Measurements from ENCODE around the gene HOMER2. TPM values are rescaled to one million over a fixed set of nuclear protein-coding genes. Genes with fewer than 3 reads are reported as not detected.
A peak's percentile ranks its signal among the peaks of the same experiment; 100 is the strongest.

HOMER2 gene
- total and polyA plus RNA-seq, 8 donors: 2.9 to 144 (median 70.7) TPM

DNA sequence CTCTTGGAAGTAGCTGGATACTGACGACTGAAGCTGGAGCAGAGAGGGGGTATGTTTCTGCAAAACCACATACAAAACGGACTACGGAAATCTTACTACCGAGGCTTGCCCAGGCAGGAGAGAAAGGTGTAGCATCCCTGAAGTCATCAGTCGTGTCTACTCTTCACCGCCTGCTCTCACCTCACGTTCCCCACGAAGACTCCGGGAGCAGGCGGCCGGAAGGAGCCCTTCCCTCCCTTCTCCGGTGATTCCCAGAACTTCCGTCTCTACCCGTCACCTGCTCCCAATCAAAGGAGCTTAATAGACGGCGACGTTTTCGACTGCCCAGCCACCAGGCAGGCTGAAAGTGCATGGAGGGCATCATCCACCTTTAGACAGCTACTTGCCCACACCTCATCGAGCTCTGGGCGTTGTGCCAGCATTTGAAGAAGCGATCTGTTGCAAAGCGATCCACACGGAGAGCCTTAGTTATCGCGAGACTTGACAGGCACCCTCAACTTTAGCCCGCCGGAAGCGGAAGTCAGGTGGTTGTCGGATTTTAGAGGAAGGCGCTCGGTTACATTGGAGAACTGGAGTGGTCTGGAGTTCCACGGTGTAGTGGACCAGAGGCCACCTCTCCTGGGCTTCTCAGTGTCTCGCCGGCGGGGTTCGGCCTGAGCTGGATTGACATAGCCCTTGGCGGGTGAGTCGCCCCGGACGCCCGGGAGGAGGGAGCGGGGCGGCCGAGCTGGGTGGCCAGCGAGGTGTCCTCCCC is 33.3 kb upstream of the HOMER2 start, which contains the start of gene RAMAC:
TSS of gene RAMAC (plus strand) at position 523 of the 754 bp plus-strand sequence. CDS start 2,809 bp downstream, outside the sequence.
- Histone ChIP-seq H3K27ac (peak within 1 kb of the TSS; percentile 66 to 87 (median 84)), H3K9me3 (no peaks in the 10 kb centered on the region), H3K36me3 (peaks cover 8 to 27% (median 23%) of the 10 kb centered on the region in 4 donors), H3K4me1 (peaks cover 14 to 30% (median 24%) of the 10 kb centered on the region in 4 donors), H3K4me3 (peak within 1 kb of the TSS; percentile 75 to 92 (median 82)), H3K27me3 (no peaks in the 10 kb centered on the region)
- DNase-seq: peak; percentile 95 to 98
- TF ChIP-seq CTCF (IDR thresholded peaks at IDR 0.05) (peak in 1 of 7 experiments; percentile 17), EP300 (IDR thresholded peaks at IDR 0.05) (no peak), POLR2AphosphoS5 (IDR thresholded peaks at IDR 0.05) (peak; percentile 66 to 91 (median 68)), POLR2A (IDR thresholded peaks at IDR 0.05) (no peak)
- intact Hi-C loops (cut with DNase I; ENCODE audit: low total_unique reads): no loop called here
- WGBS, 5 donors: 0 to 2% (median 1%) methylated on average over 44 to 45 of the region's 45 CpGs

GRCh38 chr15:82980981-82981380 is 28.5 kb upstream of the HOMER2 start:
- no peak overlapping the region for H3K4me3 ChIP-seq
- DNase-seq: no peak
- intact Hi-C loops (cut with DNase I; ENCODE audit: low total_unique reads): no loop called here
- no peaks in the 10 kb centered on the region for H3K9me3 ChIP-seq
- peaks cover 7 to 9% (median 8%) of the 10 kb centered on the region in 4 donors for H3K4me1 ChIP-seq
- WGBS, 5 donors: 43 to 55% (median 49%) methylated on average over 2 of the region's 2 CpGs
- H3K27ac ChIP-seq: no peak overlapping the region
- no peaks in the 10 kb centered on the region for H3K36me3 ChIP-seq
- TF ChIP-seq POLR2AphosphoS5 (IDR thresholded peaks at IDR 0.05): no peak
- no peak for TF ChIP-seq POLR2A (IDR thresholded peaks at IDR 0.05)
- no peaks in the 10 kb centered on the region for H3K27me3 ChIP-seq

- TF ChIP-seq POLR2AphosphoS5 (IDR thresholded peaks at IDR 0.05): no peak
- no peak for TF ChIP-seq CTCF (IDR thresholded peaks at IDR 0.05)
- TF ChIP-seq EP300 (IDR thresholded peaks at IDR 0.05): no peak
- no peak for TF ChIP-seq POLR2A (IDR thresholded peaks at IDR 0.05)
- WGBS, 5 donors: 84 to 100% (median 96%) methylated on average over 1 of the region's 1 CpG
- no peak overlapping the region for H3K27ac ChIP-seq
- no peaks in the 10 kb centered on the region for H3K36me3 ChIP-seq
- H3K4me3 ChIP-seq: no peak overlapping the region
- no peaks in the 10 kb centered on the region for H3K27me3 ChIP-seq
- no peaks in the 10 kb centered on the region for H3K4me1 ChIP-seq
- intact Hi-C loops (cut with DNase I; ENCODE audit: low total_unique reads): no loop called here
- no peak for DNase-seq
- H3K9me3 ChIP-seq: no peaks in the 10 kb centered on the region
Measured at GRCh38 chr15:82979726-82980125, 27.2 kb upstream of the HOMER2 start.

- intact Hi-C loops (cut with DNase I; ENCODE audit: low total_unique reads): no loop called here
- no peak for DNase-seq
- Histone ChIP-seq H3K27me3 (no peaks in the 10 kb centered on the region), H3K27ac (no peak overlapping the region), H3K9me3 (no peaks in the 10 kb centered on the region), H3K36me3 (no peaks in the 10 kb centered on the region), H3K4me1 (no peaks in the 10 kb centered on the region), H3K4me3 (no peak overlapping the region)
- WGBS, 5 donors: 91 to 95% (median 92%) methylated on average over 5 of the region's 5 CpGs
- TF ChIP-seq POLR2A (IDR thresholded peaks at IDR 0.05): no peak
- no peak for TF ChIP-seq CTCF (IDR thresholded peaks at IDR 0.05)
- no peak for TF ChIP-seq EP300 (IDR thresholded peaks at IDR 0.05)
- TF ChIP-seq POLR2AphosphoS5 (IDR thresholded peaks at IDR 0.05): no peak
Measured at GRCh38 chr15:82978438-82978837, 25.9 kb upstream of the HOMER2 start.

- intact Hi-C loops (cut with DNase I; ENCODE audit: low total_unique reads): no loop called here
- TF ChIP-seq POLR2AphosphoS5 (IDR thresholded peaks at IDR 0.05) (no peak), EP300 (IDR thresholded peaks at IDR 0.05) (no peak), CTCF (IDR thresholded peaks at IDR 0.05) (no peak), POLR2A (IDR thresholded peaks at IDR 0.05) (no peak)
Measured at GRCh38 chr15:82977076-82977475, 24.6 kb upstream of the HOMER2 start.

More at GRCh38 chr15:82977076-82977475, 24.6 kb upstream of the HOMER2 start:
- peaks cover 0 to 5% (median 0%) of the 10 kb centered on the region in 4 donors for H3K4me1 ChIP-seq
- WGBS, 5 donors: 83 to 91% (median 91%) methylated on average over 1 of the region's 1 CpG
- no peaks in the 10 kb centered on the region for H3K9me3 ChIP-seq
- no peaks in the 10 kb centered on the region for H3K36me3 ChIP-seq
- no peak for DNase-seq
- H3K27me3 ChIP-seq: no peaks in the 10 kb centered on the region
- no peak overlapping the region for H3K4me3 ChIP-seq
- H3K27ac ChIP-seq: no peak overlapping the region

Data from stomach (tissue), 9 donors.